Measurements from ENCODE around the gene ZNF25. TPM values are rescaled to one million over a fixed set of nuclear protein-coding genes. Genes with fewer than 3 reads are reported as not detected.

The ZNF25 gene
- total RNA-seq, 2 experiments from 2014 or later: 2.2 to 3.2 TPM

DNA sequence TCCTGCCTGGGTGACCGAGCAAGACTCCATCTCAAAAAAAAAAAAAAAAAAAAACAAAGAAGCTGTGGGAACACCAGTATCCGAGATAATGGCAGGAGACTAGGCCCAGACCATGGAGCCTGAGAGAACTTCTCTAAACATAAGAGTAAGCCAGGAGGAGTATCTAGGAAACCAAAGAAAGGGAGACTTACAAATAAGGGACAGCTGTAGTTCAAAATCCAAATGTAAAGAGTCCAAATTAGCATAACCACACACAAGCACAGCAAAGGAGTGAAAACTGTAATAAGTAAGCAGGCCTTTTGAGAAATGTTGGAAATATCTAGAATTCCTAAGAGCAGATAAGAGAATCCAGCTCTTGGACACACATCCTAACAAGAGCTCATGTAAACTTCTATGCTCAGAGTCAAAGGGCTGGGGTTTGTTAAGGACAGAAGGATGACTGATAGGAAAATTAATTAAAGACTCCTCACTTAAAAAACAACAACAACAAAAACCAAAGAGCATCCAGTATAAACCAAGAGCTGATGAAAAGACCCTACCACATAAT, 15.8 kb downstream of the ZNF25 start:
- Histone ChIP-seq H3K9me2 (ENCODE audit: insufficient read depth, low read length) (no peaks in the 10 kb centered on the region), H3K4me2 (ENCODE audit: low read length) (no peak overlapping the region), H2AFZ (ENCODE audit: low read length) (no peak overlapping the region), H4K20me1 (ENCODE audit: insufficient read depth, low read length) (no peaks in the 10 kb centered on the region), H3K79me2 (ENCODE audit: insufficient read depth, low read depth, low read length) (no peaks in the 10 kb centered on the region), H3K9me3 (ENCODE audit: low read length) (peaks cover 14% of the 10 kb centered on the region; the same call in 1 of the 2 replicates), H3K4me1 (ENCODE audit: insufficient read depth, low read length, poor library complexity, severe bottlenecking) (no peaks in the 10 kb centered on the region), H3K36me3 (ENCODE audit: insufficient read depth, low read length) (peaks cover 4% of the 10 kb centered on the region; the same call in 1 of the 2 replicates), H3K4me3 (ENCODE audit: low read depth, low read length, poor library complexity, severe bottlenecking) (no peak overlapping the region), H3K27ac (ENCODE audit: low read depth, low read length, poor library complexity, severe bottlenecking) (no peak overlapping the region)
- no peak for DNase-seq (ENCODE audit: low spot score)
- no peak for TF ChIP-seq CTCF (conservative IDR thresholded peaks at IDR 0.05; ENCODE audit: low read length)
- TF ChIP-seq EZH2phosphoT487 (IDR thresholded peaks at IDR 0.05; ENCODE audit: borderline replicate concordance, low read depth, low read length): no peak
- intact Hi-C loops (cut with micrococcal nuclease; ENCODE audit: unreplicated experiment): no loop called here
- CTCF ChIA-PET (ENCODE audit: unreplicated experiment): no interaction called here
- POLR2A ChIA-PET: interaction anchor here (1.5 kb wide), 1 partner anchor 12 kb away, joined by 4 read pairs; no protein-coding TSS in a partner anchor
- no TSS peak for BruUV-seq (replicated peaks)

DNA sequence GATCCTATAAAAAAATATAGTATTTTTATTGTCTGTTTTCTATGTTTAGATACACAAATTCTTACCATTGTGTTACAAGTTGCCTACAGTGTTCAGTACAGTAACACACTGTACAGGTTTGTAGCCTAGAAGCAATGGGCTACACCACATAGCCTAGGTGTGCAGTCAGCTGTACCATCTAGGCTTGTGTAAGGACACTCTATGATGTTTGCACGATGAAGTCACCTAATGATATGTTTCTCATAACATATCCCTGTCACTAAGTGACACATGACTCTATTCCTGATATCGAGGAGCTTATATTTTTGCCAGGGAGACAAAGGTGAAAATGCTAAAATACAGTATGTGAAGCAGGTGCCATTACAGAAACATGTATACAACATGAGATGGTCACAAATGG, 18.6 kb downstream of the ZNF25 start:
- Histone ChIP-seq H3K4me1 (ENCODE audit: insufficient read depth, low read length, poor library complexity, severe bottlenecking) (no peaks in the 10 kb centered on the region), H3K9me2 (ENCODE audit: insufficient read depth, low read length) (no peaks in the 10 kb centered on the region), H3K9me3 (ENCODE audit: low read length) (no peaks in the 10 kb centered on the region), H3K79me2 (ENCODE audit: insufficient read depth, low read depth, low read length) (no peaks in the 10 kb centered on the region), H4K20me1 (ENCODE audit: insufficient read depth, low read length) (no peaks in the 10 kb centered on the region), H2AFZ (ENCODE audit: low read length) (no peak overlapping the region), H3K27ac (ENCODE audit: low read depth, low read length, poor library complexity, severe bottlenecking) (no peak overlapping the region), H3K4me3 (ENCODE audit: low read depth, low read length, poor library complexity, severe bottlenecking) (no peak overlapping the region), H3K36me3 (ENCODE audit: insufficient read depth, low read length) (0 out of 2 replicates have a peak, but pooled peaks cover 10% of the 10 kb centered on the region), H3K4me2 (ENCODE audit: low read length) (no peak overlapping the region)
- TF ChIP-seq EZH2phosphoT487 (IDR thresholded peaks at IDR 0.05; ENCODE audit: borderline replicate concordance, low read depth, low read length) (no peak), CTCF (conservative IDR thresholded peaks at IDR 0.05; ENCODE audit: low read length) (no peak)
- ChIA-PET POLR2A (interaction anchor here (0.6 to 1.8 kb wide), 3 partner anchors 10 to 87 kb away, joined by 3 to 4 read pairs (median 3); no protein-coding TSS in a partner anchor), CTCF (ENCODE audit: unreplicated experiment) (no interaction called here)
- intact Hi-C loops (cut with micrococcal nuclease; ENCODE audit: unreplicated experiment): no loop called here
- DNase-seq (ENCODE audit: low spot score): no peak
- no TSS peak for BruUV-seq (replicated peaks)

GRCh38 chr10:37952926-37953325, 23.5 kb downstream of the ZNF25 start:
- no peak overlapping the region for H3K4me2 ChIP-seq (ENCODE audit: low read length)
- intact Hi-C loops (cut with micrococcal nuclease; ENCODE audit: unreplicated experiment): no loop called here
- H3K27ac ChIP-seq (ENCODE audit: low read depth, low read length, poor library complexity, severe bottlenecking): no peak overlapping the region
- H4K20me1 ChIP-seq (ENCODE audit: insufficient read depth, low read length): no peaks in the 10 kb centered on the region
- BruUV-seq (replicated peaks): no TSS peak
- H3K4me3 ChIP-seq (ENCODE audit: low read depth, low read length, poor library complexity, severe bottlenecking): no peak overlapping the region
- H3K4me1 ChIP-seq (ENCODE audit: insufficient read depth, low read length, poor library complexity, severe bottlenecking): no peaks in the 10 kb centered on the region
- no peak for DNase-seq (ENCODE audit: low spot score)
- H3K9me3 ChIP-seq (ENCODE audit: low read length): no peaks in the 10 kb centered on the region
- 0 out of 2 replicates have a peak, but pooled peaks cover 12% of the 10 kb centered on the region for H3K36me3 ChIP-seq (ENCODE audit: insufficient read depth, low read length)
- no peaks in the 10 kb centered on the region for H3K9me2 ChIP-seq (ENCODE audit: insufficient read depth, low read length)
- no peak overlapping the region for H2AFZ ChIP-seq (ENCODE audit: low read length)
- no peaks in the 10 kb centered on the region for H3K79me2 ChIP-seq (ENCODE audit: insufficient read depth, low read depth, low read length)
- POLR2A ChIA-PET: no interaction called here
- CTCF ChIA-PET (ENCODE audit: unreplicated experiment): no interaction called here
- no peak for TF ChIP-seq EZH2phosphoT487 (IDR thresholded peaks at IDR 0.05; ENCODE audit: borderline replicate concordance, low read depth, low read length)
